IPS-18a (cell line): ENCODE measurements around the gene ATP2B2.

ENCODE experiments used
- H3K27ac ChIP-seq: one replicate; pipeline ENCODE4 v1.5.1; 2013; ENCODE audit warnings: low read length
- H3K27me3 ChIP-seq: one replicate; pipeline ENCODE4 v1.6.1; 2013; ENCODE audit warnings: mild to moderate bottlenecking, low read length; ENCODE audit not compliant: control insufficient read depth, insufficient read depth
- H3K36me3 ChIP-seq: one replicate; pipeline ENCODE4 v1.6.1; 2013; ENCODE audit warnings: low read depth, low read length; ENCODE audit not compliant: control insufficient read depth
- H3K4me1 ChIP-seq: one replicate; pipeline ENCODE4 v1.6.1; 2013; ENCODE audit warnings: low read depth, low read length; ENCODE audit not compliant: control insufficient read depth
- H3K4me3 ChIP-seq: one replicate; pipeline ENCODE4 v1.5.1; 2013; ENCODE audit warnings: low read length
- H3K9ac ChIP-seq: one replicate; pipeline ENCODE4 v1.6.1; 2013; ENCODE audit warnings: mild to moderate bottlenecking, low read length, moderate library complexity
- H3K9me3 ChIP-seq: one replicate; pipeline ENCODE4 v1.6.1; 2013; ENCODE audit warnings: low read depth, low read length; ENCODE audit not compliant: control insufficient read depth

The ATP2B2 gene

DNA sequence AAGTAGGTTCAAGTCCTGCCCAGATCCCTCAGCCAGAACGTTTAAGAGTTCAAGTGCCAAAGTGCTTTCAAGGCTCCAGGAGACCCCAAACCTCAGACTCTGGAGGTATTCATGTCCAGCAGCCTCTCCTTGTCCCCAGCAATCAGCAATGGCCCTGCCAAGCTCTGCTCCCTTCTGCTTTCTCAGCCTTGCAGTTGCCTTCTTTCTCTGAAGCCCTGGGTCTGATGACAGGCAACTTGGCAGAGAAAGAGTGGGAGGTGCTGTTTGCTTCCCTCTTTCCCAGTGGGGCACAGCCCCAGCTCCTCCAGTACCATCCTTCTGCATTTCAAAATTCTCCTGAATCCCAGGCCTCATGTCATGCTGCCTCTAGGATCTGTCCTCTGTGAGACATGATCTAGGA lies 40.2 kb downstream of the ATP2B2 start:
- H3K27me3 ChIP-seq = no peaks in the 10 kb centered on the region
- no peak overlapping the region for H3K9ac ChIP-seq
- no peak overlapping the region for H3K4me3 ChIP-seq
- H3K27ac ChIP-seq = no peak overlapping the region
- H3K4me1 ChIP-seq = peaks cover 3% of the 10 kb centered on the region
- no peaks in the 10 kb centered on the region for H3K9me3 ChIP-seq
- H3K36me3 ChIP-seq = no peaks in the 10 kb centered on the region

DNA sequence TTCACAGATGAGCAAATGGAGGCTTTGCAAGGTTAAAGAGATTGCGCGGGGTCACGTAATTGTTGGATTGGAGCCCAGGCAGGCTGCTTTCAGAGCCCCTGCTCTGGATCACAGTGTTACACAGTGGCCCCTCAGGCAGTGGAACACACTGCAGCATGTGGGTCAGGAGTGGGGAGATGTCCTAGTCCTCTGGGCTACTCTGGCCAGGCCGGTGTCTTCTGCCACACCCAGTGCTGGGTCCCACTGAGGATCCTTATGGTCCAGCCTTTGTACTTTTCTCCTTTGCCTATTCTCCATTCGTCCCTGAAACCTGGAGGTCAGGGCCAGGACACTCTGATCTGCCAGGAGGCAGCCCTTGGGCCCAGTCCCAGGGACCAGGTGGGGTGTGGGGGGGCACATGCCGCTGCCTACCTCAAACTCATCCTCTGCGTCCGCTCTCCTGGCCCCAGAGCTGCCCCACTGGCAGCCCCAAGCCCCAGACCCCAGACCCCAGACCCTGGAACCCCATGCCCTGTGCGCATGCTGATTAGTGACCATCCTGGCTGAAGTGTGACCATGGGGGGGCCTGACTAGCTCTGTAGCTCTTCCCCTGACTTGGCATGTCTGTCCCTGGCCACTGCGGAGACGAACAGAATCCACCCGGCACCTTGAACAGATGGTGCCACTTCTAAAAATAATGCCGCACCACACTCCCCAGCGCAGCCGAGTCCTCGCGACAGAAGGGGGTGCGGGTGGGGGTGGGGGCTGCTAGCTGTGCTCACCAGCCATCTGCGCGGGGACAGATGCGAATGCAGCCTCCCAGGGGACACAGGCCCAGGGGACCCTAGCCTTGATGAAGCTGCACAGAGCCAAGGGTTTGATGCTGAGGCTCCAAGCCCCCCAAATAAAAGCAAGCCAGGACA lies 41.6 kb downstream of the ATP2B2 start:
- Histone ChIP-seq H3K27me3 (no peaks in the 10 kb centered on the region), H3K9me3 (no peaks in the 10 kb centered on the region), H3K4me1 (no peaks in the 10 kb centered on the region), H3K4me3 (no peak overlapping the region), H3K27ac (no peak overlapping the region), H3K36me3 (no peaks in the 10 kb centered on the region), H3K9ac (no peak overlapping the region)

DNA sequence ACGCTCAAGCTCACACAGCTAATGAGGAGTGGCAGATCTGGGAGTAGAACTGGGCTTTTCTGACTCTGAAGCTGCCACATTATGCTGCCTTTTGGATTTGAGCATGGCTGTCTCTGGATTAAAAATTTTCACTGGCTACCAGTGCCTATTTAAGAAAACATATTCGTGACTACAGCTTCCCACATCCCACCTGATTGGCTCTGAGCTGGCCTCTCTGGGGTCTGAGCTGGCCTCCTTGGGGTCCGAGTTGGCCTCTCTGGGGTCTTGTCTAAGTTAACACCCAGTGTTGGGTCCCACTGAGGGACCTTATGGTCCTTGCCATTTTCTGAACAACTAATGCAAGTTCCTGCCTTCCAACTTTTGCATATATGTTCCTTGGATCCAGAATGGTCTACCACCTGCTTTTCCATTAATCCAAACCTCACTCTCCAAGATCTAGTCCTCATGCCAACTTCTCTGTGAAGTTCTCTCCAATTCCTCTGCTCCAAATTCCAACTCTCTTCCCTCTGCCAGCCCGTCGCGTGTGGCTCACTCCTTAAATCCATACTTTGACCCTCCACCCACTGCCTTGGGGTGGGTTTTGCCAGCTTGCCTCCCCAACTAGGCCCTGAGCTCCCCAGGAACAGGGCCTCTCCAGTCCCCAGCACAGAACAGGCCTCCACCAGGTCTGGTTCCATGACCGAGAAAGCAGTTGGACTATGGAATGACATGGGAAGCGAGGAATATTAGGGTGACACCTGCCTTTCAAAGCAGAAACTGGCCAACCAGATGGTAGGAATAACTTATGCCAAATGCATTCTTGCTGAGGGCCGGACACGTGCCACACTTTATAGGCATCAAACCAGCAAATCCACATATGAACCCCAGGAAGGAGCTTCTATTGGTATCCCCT lies 42.5 kb downstream of the ATP2B2 start:
- Histone ChIP-seq H3K9me3 (no peaks in the 10 kb centered on the region), H3K27ac (no peak overlapping the region), H3K27me3 (no peaks in the 10 kb centered on the region), H3K36me3 (no peaks in the 10 kb centered on the region), H3K9ac (no peak overlapping the region), H3K4me1 (no peaks in the 10 kb centered on the region), H3K4me3 (no peak overlapping the region)

DNA sequence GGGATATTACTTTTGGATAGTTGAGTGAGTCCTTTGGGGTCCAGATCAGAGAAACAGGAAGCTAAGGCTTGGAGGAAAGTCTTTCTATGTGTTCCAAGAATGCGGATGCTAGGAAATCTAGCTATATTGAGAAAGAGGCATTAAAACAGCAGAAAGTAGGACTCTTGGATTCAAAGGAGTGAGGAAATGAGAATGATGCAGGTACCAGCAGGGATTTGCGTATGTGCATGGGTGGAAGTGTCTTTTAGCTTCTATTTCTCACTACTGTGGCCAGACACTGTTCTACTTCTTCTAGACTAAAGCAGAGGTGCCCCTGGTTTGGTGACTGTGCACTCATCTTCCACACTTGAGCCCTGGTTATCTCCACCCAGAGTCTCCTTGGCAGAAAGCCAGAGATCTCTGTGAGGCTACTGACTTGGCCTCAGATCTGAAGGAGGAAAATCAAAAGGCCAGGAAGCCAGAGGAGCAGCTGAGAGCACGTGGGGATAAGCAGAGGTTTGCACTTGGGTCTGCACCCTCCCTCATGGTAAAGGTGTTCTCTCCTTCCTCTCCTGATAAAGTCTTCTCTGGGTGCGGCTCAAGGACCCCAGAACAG lies 44.3 kb downstream of the ATP2B2 start:
- Histone ChIP-seq H3K36me3 (no peaks in the 10 kb centered on the region), H3K4me1 (no peaks in the 10 kb centered on the region), H3K4me3 (no peak overlapping the region), H3K27me3 (no peaks in the 10 kb centered on the region), H3K9ac (no peak overlapping the region), H3K9me3 (no peaks in the 10 kb centered on the region), H3K27ac (no peak overlapping the region)

DNA sequence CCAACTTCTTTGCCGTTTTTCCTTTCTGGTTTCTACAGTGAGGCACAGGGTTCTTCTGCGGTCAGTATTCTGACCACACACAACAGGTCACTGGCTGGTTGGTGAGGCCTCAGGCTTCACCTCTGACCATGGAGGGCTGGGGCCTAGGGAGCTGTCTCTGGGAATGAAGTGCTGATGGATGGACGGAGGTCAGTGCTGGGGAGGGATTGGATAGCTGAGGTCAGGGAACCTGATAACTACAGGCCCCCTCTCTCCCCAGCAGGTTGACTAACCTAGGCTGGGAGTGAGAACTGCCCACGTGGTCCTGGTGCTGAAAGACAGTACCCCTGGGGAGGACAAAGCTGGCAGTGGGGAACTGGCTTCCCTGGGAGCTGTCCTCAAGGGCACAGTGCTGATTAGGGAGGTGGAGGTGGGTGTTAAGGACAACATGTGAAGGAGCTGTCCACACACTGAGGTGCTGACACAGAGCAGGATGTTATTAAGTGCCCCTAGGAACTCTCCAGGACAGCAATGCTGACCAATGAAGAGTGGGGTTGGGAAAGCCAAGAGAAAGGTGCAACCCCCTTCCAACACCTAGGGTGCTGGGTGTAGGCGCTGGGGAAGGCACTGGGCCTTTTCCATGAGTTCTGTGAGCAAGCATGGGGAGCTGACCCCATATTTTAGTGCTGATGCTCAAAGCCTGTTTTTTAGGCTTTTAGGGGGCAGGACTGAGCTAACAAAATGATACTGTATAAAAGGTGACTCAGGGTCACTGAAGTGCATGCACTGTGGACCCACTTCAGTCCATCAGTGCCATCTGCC lies 45.2 kb downstream of the ATP2B2 start:
- Histone ChIP-seq H3K36me3 (no peaks in the 10 kb centered on the region), H3K27me3 (no peaks in the 10 kb centered on the region), H3K4me1 (no peaks in the 10 kb centered on the region)

DNA sequence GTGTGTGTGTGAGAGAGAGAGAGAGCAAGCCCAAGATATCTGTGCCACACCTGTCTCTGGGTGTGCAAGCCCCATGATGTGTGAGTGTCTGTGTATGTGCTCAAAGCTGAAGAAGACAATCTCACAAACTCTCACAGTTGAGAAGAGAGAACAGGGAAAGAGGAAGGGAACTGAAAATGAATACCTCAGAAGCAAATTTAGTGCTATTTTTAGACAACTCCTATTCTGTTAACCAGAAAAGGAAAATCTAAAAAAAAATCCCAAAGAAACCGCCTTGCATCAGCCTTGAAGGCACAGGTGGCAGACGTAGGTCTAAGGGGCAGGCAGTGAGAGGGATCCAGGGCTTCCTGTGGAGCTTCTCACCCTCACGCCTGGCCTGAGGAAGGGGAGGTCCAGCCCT lies 47.8 kb downstream of the ATP2B2 start:
- H3K4me1 ChIP-seq = no peaks in the 10 kb centered on the region

More for the DNA sequence above, 45.2 kb downstream of the ATP2B2 start:
- Histone ChIP-seq H3K9ac (no peak overlapping the region), H3K4me3 (no peak overlapping the region), H3K27ac (no peak overlapping the region), H3K9me3 (no peaks in the 10 kb centered on the region)

DNA sequence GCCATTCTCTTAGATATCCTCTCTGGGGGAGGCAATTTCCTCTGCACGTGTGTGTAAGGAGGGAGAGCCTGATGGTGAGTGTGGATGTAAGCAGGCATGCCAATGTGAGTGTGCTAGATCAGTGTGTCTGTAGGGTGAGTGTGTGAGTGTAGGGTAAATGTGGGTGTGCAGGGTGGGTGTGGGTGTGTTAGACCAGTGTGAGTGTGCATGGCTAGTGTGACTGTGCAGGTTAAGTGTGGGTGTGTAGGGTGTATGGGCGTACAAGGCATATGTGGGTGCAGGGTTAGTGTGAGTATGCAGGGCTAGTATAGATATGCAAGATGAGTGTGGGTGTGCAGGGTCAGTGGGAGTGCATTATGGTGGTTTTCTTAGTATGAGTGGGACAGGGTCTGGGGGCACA lies 48.4 kb downstream of the ATP2B2 start:
- H3K9me3 ChIP-seq = no peaks in the 10 kb centered on the region
- no peaks in the 10 kb centered on the region for H3K27me3 ChIP-seq
- no peaks in the 10 kb centered on the region for H3K36me3 ChIP-seq
- H3K4me1 ChIP-seq = no peaks in the 10 kb centered on the region
- H3K27ac ChIP-seq = no peak overlapping the region
- no peak overlapping the region for H3K4me3 ChIP-seq
- no peak overlapping the region for H3K9ac ChIP-seq

More for the DNA sequence above, 47.8 kb downstream of the ATP2B2 start:
- no peaks in the 10 kb centered on the region for H3K9me3 ChIP-seq
- H3K9ac ChIP-seq = no peak overlapping the region
- H3K27ac ChIP-seq = no peak overlapping the region
- no peaks in the 10 kb centered on the region for H3K27me3 ChIP-seq
- H3K4me3 ChIP-seq = no peak overlapping the region
- H3K36me3 ChIP-seq = no peaks in the 10 kb centered on the region

DNA sequence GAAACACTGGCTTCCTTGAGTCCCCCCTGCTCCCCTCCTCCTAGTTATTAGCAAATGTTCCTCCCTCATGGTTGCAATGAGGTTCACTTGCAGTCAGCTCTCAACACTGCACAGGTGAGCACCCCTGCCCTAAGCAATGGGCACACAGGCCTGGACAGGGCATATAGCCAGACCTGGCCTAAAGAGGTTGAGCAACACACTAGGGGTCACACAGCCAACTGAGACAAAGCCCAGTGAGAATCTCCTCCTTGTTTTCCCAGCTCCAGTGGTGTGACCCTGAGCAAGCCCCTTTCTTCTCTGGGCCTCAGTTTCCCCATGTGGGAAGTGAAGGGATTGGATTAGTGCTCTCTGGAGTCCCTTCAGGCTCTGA lies 49.9 kb downstream of the ATP2B2 start:
- Histone ChIP-seq H3K9ac (no peak overlapping the region), H3K4me1 (no peaks in the 10 kb centered on the region), H3K36me3 (no peaks in the 10 kb centered on the region), H3K27ac (no peak overlapping the region), H3K9me3 (no peaks in the 10 kb centered on the region), H3K4me3 (no peak overlapping the region), H3K27me3 (no peaks in the 10 kb centered on the region)

DNA sequence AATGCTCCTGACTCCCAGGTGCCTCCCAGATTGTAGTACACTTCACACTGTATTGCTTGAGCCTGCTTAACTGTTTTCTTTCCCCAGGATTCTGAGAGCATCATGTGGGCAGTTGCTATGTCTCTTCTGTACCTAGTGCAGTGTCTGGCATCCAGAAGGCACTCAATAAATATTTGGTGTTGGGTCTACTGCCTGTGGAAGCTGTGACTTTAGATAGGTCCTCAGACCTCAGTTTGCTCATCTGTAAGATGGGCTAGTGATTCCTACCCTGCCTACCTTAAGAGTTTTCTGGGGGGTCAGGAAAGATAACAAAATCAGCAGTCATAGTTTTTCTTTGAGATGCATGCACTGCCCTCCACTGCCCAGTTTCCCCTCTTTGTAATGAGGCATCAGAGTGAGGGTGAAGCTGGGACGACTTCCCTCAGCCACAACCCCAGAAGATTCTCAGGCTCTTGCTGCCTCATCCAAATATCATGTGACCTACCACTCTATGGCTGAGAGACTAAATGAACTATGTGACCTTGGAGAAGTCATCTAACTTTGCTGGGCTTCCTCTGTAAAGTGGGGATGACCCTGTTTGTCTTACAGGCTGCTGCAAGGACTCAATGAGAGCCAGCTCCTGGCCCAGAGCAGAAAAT lies 50.4 kb downstream of the ATP2B2 start:
- Histone ChIP-seq H3K9ac (no peak overlapping the region), H3K36me3 (no peaks in the 10 kb centered on the region)

DNA sequence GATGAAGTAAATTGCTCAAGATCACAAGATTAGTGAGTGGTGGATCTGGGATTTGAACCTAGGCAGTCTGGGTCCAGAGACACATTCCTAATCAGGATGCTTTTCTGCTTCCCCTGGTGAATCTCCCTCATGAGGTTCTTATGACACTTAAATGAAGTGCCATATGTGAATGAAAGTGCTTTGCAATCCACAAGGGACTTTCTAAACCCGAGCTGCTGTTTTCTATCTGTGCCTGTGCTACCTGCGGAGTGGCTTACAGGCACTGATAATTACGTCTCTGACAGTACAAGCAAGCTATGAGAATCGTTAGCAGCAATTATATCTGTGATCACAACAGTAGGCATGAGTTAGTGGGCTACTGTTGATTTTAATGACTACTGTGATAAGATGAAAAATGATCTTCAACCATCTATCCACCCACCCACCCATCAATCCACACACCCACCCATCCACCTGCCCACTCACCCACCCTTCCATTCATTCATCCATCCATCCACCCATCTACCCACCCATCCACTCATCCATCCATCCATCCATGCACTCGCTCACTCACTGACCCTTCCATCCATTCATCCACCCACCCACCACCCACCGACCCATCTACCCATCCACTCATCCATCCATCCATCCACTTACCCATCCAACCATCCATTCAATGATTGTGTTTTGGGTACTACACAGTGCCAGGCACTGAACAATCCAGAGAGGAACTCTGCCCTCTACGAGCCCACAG lies 51.8 kb downstream of the ATP2B2 start:
- no peaks in the 10 kb centered on the region for H3K27me3 ChIP-seq
- H3K4me3 ChIP-seq = no peak overlapping the region
- no peaks in the 10 kb centered on the region for H3K9me3 ChIP-seq
- H3K36me3 ChIP-seq = no peaks in the 10 kb centered on the region
- no peak overlapping the region for H3K27ac ChIP-seq
- no peak overlapping the region for H3K9ac ChIP-seq
- no peaks in the 10 kb centered on the region for H3K4me1 ChIP-seq

More for the DNA sequence above, 50.4 kb downstream of the ATP2B2 start:
- H3K4me3 ChIP-seq = no peak overlapping the region
- no peaks in the 10 kb centered on the region for H3K9me3 ChIP-seq
- H3K27me3 ChIP-seq = no peaks in the 10 kb centered on the region
- H3K4me1 ChIP-seq = no peaks in the 10 kb centered on the region
- H3K27ac ChIP-seq = no peak overlapping the region
